H1 (cell line): ENCODE results near the gene PPP6C.
"Not testable (repeated sequence)": the region's sequence is repeated elsewhere in the genome, so short reads cannot be mapped to it uniquely, and the experiment has no call there.

Experiments used
- BRCA1 ChIP-seq: IDR thresholded peaks from 2 replicates; pipeline ENCODE4 v1.6.1; 2012; ENCODE audit warnings: low read depth, low read length, improper control_type of control experiment
- CEBPB ChIP-seq: IDR thresholded peaks from 2 replicates; pipeline ENCODE4 v1.6.1; 2012; ENCODE audit warnings: low read depth, low read length
- CREB1 ChIP-seq: IDR thresholded peaks from 2 replicates; pipeline ENCODE4 v1.6.1; 2012; ENCODE audit warnings: inconsistent platforms
- CTCF ChIP-seq, 3 experiments: IDR thresholded peaks; 1 replicate in 2 of 3; 2 replicates in 1 of 3; pipeline versions ENCODE4 v1.5.1 to v1.6.1; 2011; ENCODE audit warnings: low read length in 3 of 3, mild to moderate bottlenecking in 3 of 3, inconsistent platforms in 2 of 3, low read depth in 1 of 3, moderate library complexity in 1 of 3; ENCODE audit not compliant: insufficient read depth in 1 of 3; ENCODE audit errors: control extremely low read depth in 1 of 3
- POLR2A ChIP-seq, 2 experiments: IDR thresholded peaks; 1 replicate in 1 of 2; 2 replicates in 1 of 2; pipeline ENCODE4 v1.6.1; 2011; ENCODE audit warnings: low read depth in 2 of 2, low read length in 2 of 2, mild to moderate bottlenecking in 2 of 2; ENCODE audit errors: control extremely low read depth in 1 of 2
- POLR2AphosphoS5 ChIP-seq: IDR thresholded peaks from 2 replicates; pipeline ENCODE4 v1.6.1; 2011; ENCODE audit warnings: low read depth, low read length
- RAD21 ChIP-seq, 2 experiments: IDR thresholded peaks in 1 of 2; conservative IDR thresholded peaks in 1 of 2; 2 replicates each; pipeline ENCODE4 v1.6.1; 2011; ENCODE audit warnings: low read depth in 2 of 2, low read length in 2 of 2, improper control_type of control experiment in 1 of 2, inconsistent platforms in 1 of 2, mild to moderate bottlenecking in 1 of 2, moderate library complexity in 1 of 2
- USF2 ChIP-seq: IDR thresholded peaks from 2 replicates; pipeline ENCODE4 v1.6.1; 2011; ENCODE audit warnings: low read length, improper control_type of control experiment

DNA sequence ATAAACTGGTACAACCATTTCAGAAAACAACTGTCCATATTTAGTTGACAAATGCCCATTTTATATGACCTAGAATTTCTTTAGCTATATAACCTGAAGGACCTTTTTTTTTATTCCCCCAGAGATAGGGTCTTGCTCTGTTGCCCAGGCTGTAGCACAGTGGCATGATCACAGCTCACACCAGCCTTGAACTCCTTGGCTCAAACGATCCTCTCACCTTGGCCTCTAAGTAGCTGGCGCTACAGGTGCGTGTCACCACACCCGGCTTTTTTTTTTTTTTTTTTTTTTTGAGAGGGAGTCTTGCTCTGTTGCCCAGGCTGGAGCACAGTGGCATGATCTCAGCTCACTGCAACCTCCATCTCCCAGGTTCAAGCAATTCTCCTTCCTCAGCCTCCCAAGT, 75.1 kb downstream of the PPP6C start:
- not testable (repeated sequence) for TF ChIP-seq CTCF (IDR thresholded peaks at IDR 0.05; ENCODE audit: control extremely low read depth in 1 of 3, insufficient read depth in 1 of 3, low read depth in 1 of 3, low read length in 3 of 3); POLR2A (IDR thresholded peaks at IDR 0.05; ENCODE audit: control extremely low read depth in 1 of 2, low read depth in 2 of 2, low read length in 2 of 2); RAD21 (IDR thresholded peaks at IDR 0.05 in 1 of 2, conservative IDR thresholded peaks at IDR 0.05 in 1 of 2; ENCODE audit: low read depth in 2 of 2, low read length in 2 of 2); USF2; POLR2AphosphoS5; BRCA1; CEBPB; CREB1
